ENCODE measurements around the gene QTRT2.

Gene QTRT2

GRCh38 chr3:114127517-114127916 lies 71.0 kb downstream of the QTRT2 start:
- DNase-seq, result no peak

GRCh38 chr3:114128231-114128630 lies 71.7 kb downstream of the QTRT2 start:
- no peak for DNase-seq

GRCh38 chr3:114128826-114129225 lies 72.3 kb downstream of the QTRT2 start:
- DNase-seq, result no peak

GRCh38 chr3:114132500-114132899 lies 76.0 kb downstream of the QTRT2 start:
- DNase-seq, result no peak

GRCh38 chr3:114133947-114134346 lies 77.4 kb downstream of the QTRT2 start:
- DNase-seq, result no peak
